Measurements from ENCODE around the gene CSNK1D. TPM values are rescaled to one million over a fixed set of nuclear protein-coding genes. Genes with fewer than 3 reads are reported as not detected.

Gene CSNK1D
- total RNA-seq, 1 experiment from 2014 or later = 137 TPM

DNA sequence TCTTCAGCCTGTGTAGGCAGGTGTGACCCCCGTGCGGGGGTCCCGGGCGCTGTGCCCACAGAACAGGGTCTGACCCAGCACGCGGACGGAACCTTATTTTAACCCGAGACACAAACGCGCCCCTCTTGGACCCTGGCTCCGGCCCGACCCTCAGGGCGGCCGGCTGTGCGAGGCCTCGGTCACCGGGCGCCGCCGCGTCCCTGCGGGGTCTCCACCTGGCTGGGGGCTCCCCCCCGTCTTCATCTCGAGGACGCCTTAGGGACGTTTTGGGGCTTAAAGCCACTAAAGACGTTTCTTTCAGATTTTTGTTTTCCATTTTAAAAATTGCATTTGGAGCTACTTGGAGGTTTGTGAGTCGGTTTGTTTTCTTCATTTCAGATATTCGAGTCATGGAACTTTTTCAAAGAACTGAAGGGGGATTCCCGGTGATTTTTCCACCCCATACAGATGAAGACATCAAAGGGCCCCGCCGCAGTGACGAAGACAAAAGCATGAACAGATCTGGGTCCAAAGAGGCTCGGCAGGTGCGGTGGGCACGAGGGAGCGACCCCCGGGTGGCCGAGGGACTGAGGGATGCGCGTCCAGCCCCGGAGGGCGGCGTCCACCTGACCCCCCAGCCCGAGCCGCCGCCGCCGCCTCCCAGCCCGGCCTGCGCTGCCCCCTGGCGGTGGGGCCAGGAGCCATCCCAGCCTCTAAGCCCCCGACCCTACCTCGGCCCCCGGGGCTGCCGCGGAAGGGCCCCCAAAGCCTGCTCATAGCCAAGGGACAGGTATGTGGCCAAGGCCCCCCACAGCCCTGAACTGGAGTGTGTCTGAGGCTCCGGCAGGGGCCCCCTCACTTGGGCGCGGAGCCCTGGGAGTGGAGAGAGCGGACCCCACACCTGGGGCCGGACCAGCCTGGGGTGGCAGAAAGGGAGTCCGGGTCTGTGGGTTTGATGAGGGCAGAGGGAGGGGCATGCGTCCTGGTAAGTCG is 47.7 kb upstream of the CSNK1D start:
- Mint-ChIP-seq H3K4me1 (peaks cover 4 to 13% of the 10 kb centered on the region in 2 experiments), H3K4me3 (no peak overlapping the region; a peak in 1 of 5 replicates), H3K9me3 (no peaks in the 10 kb centered on the region), H3K36me3 (ENCODE audit: insufficient read depth in 1 of 3, low read depth in 3 of 3) (no peaks in the 10 kb centered on the region; a peak in 1 of 7 replicates), H3K27ac (no peak overlapping the region), H3K27me3 (ENCODE audit: low read depth) (peaks cover 15% of the 10 kb centered on the region)
- Histone ChIP-seq H3K4me2 (ENCODE audit: insufficient read depth, insufficient read length, low read length) (no peak overlapping the region), H3K27me3 (ENCODE audit: insufficient read depth, low read length) (no peaks in the 10 kb centered on the region), H3K79me2 (ENCODE audit: insufficient read depth, low read length) (no peaks in the 10 kb centered on the region), H4K20me1 (ENCODE audit: control insufficient read depth, insufficient read depth, insufficient read length) (peaks cover 6% of the 10 kb centered on the region), H2BK5ac (ENCODE audit: insufficient read length, low read length) (no peak overlapping the region), H2BK20ac (ENCODE audit: low read depth, low read length, poor library complexity, severe bottlenecking) (no peak overlapping the region), H3K79me1 (ENCODE audit: insufficient read depth, low read depth, low read length, poor library complexity, severe bottlenecking) (no peaks in the 10 kb centered on the region), H2BK12ac (ENCODE audit: insufficient read length, low read depth, low read length) (no peak overlapping the region), H2BK120ac (ENCODE audit: low read depth, low read length, poor library complexity, severe bottlenecking) (no peak overlapping the region), H3K27ac (ENCODE audit: insufficient read length, low read depth, low read length) (no peak overlapping the region), H3K14ac (ENCODE audit: insufficient read depth, low read length) (no peak overlapping the region), H3K56ac (ENCODE audit: insufficient read length, low read depth, low read length) (no peak overlapping the region), H2AK5ac (ENCODE audit: insufficient read length, low read length) (no peak overlapping the region), H4K91ac (ENCODE audit: insufficient read length, low read depth, low read length) (no peak overlapping the region), H3K4me1 (ENCODE audit: insufficient read depth, low read length) (no peaks in the 10 kb centered on the region), H3K18ac (ENCODE audit: insufficient read length, low read depth, low read length) (no peak overlapping the region), H2BK15ac (ENCODE audit: low read depth, low read length) (no peak overlapping the region), H3K4ac (ENCODE audit: low read depth, low read length) (no peak overlapping the region), H2AFZ (ENCODE audit: low read length) (no peak overlapping the region), H3K9ac (ENCODE audit: extremely low read depth, insufficient read length, low read length) (no peak overlapping the region), H3K23me2 (ENCODE audit: insufficient read length, low read depth, low read length, poor library complexity, severe bottlenecking) (no peaks in the 10 kb centered on the region), H4K5ac (ENCODE audit: insufficient read length, low read depth, low read length) (no peak overlapping the region), H4K8ac (replicated peaks; ENCODE audit: insufficient read length, low read depth, low read length) (no peak overlapping the region), H3T11ph (ENCODE audit: low read length) (no peak overlapping the region), H3K9me3 (ENCODE audit: control insufficient read depth, low read depth, low read length) (no peaks in the 10 kb centered on the region), H3K23ac (ENCODE audit: insufficient read length, low read depth, low read length) (no peak overlapping the region)
- no CpG with 5 or more reads among the region's 65 CpGs for WGBS (ENCODE audit: extremely low coverage, insufficient read length, low lambda C conversion rate)
- DNase-seq = peak; percentile 75
- TF ChIP-seq, protein P1, sequence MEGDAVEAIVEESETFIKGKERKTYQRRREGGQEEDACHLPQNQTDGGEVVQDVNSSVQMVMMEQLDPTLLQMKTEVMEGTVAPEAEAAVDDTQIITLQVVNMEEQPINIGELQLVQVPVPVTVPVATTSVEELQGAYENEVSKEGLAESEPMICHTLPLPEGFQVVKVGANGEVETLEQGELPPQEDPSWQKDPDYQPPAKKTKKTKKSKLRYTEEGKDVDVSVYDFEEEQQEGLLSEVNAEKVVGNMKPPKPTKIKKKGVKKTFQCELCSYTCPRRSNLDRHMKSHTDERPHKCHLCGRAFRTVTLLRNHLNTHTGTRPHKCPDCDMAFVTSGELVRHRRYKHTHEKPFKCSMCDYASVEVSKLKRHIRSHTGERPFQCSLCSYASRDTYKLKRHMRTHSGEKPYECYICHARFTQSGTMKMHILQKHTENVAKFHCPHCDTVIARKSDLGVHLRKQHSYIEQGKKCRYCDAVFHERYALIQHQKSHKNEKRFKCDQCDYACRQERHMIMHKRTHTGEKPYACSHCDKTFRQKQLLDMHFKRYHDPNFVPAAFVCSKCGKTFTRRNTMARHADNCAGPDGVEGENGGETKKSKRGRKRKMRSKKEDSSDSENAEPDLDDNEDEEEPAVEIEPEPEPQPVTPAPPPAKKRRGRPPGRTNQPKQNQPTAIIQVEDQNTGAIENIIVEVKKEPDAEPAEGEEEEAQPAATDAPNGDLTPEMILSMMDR (conservative IDR thresholded peaks at IDR 0.05) = peak; percentile 93

Measured in H9 (cell line).